ENCODE results near the gene TYROBP.

Gene TYROBP

DNA sequence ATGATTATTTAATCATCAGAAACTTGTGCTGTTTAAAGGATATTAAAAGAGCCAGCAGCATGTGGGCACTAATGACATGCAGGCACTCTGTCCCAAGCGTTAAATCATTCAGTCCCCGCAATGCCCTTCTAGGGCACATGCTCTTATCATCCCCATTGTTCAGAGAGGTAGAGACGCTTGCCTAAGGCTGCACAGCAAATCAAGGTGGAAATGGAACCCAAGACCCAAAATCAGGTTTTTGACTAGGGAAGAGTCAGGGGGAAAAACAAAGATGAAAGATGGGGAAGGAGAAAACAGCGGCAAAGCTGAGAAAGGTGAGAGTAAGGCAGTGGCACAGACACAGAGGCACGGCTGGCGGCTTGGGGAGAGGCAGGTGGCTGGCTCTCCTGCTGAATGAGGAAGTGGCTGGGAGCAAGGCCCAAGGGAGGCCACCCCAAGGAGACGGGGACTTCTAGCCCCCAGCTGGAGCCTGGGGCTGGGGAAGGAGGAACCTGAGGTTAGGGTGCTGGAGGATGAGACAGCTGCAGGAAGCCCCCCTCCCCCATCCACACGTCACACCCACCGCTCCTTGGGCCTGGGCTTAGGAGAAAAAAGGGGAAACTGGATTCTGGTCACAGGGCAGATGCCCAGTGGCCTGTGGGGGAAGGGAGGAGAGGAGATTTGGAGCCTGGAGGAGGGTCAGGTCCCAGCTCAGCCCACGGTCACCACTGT, 1.0 kb upstream of the TYROBP start:
- no peaks in the 10 kb centered on the region; the same call in 1 of the 2 replicates for H3K4me1 ChIP-seq (ENCODE audit: low read length)
- no peak overlapping the region for H3K9ac ChIP-seq (ENCODE audit: low read length)
- H2AFZ ChIP-seq (ENCODE audit: low read length) = no peak overlapping the region
- no peaks in the 10 kb centered on the region for H3K79me2 ChIP-seq (ENCODE audit: low read length)
- H3K36me3 ChIP-seq (replicated peaks; ENCODE audit: insufficient read depth, low read length) = no peaks in the 10 kb centered on the region
- no peaks in the 10 kb centered on the region for H3K9me3 ChIP-seq (replicated peaks; ENCODE audit: insufficient read depth, low read length)
- no peaks in the 10 kb centered on the region for H4K20me1 ChIP-seq (ENCODE audit: insufficient read depth, low read length)
- TF ChIP-seq CTCF (IDR thresholded peaks at IDR 0.05; ENCODE audit: low read length) = no peak
- TF ChIP-seq EZH2phosphoT487 (IDR thresholded peaks at IDR 0.05; ENCODE audit: low read length) = no peak
- TF ChIP-seq EZH2 (optimal IDR thresholded peaks at IDR 0.05; ENCODE audit: low read depth, low read length) = no peak
- DNase-seq = no peak
- H3K27me3 ChIP-seq (replicated peaks; ENCODE audit: insufficient read depth, low read length) = peaks cover 58% of the 10 kb centered on the region
- no peaks in the 10 kb centered on the region for H3K9me2 ChIP-seq (replicated peaks; ENCODE audit: insufficient read depth, low read length)
- H3K4me3 ChIP-seq (ENCODE audit: low read length) = no peak overlapping the region
- H3K27ac ChIP-seq (ENCODE audit: low read length) = no peak overlapping the region
- no peak overlapping the region for H3K4me2 ChIP-seq (ENCODE audit: low read depth, low read length)
- H3F3A ChIP-seq (ENCODE audit: insufficient read depth, low read length) = no peaks in the 10 kb centered on the region

- no peak for TF ChIP-seq EZH2 (optimal IDR thresholded peaks at IDR 0.05; ENCODE audit: low read depth, low read length)
- no peak for TF ChIP-seq CTCF (IDR thresholded peaks at IDR 0.05; ENCODE audit: low read length)
- TF ChIP-seq EZH2phosphoT487 (IDR thresholded peaks at IDR 0.05; ENCODE audit: low read length) = no peak
- no peak overlapping the region for H2AFZ ChIP-seq (ENCODE audit: low read length)
- no peak for DNase-seq
Measured at GRCh38 chr19:35907377-35907745, 734 bp downstream of the TYROBP start.

GRCh38 chr19:35905178-35905727, 2.8 kb downstream of the TYROBP start:
- Histone ChIP-seq H3K36me3 (replicated peaks; ENCODE audit: insufficient read depth, low read length) (no peaks in the 10 kb centered on the region), H3K4me1 (ENCODE audit: low read length) (peaks cover 5% of the 10 kb centered on the region; the same call in 1 of the 2 replicates), H3K27ac (ENCODE audit: low read length) (no peak overlapping the region), H3K27me3 (replicated peaks; ENCODE audit: insufficient read depth, low read length) (peaks cover 45% of the 10 kb centered on the region), H3K4me3 (ENCODE audit: low read length) (no peak overlapping the region), H2AFZ (ENCODE audit: low read length) (no peak overlapping the region), H4K20me1 (ENCODE audit: insufficient read depth, low read length) (no peaks in the 10 kb centered on the region), H3K9me2 (replicated peaks; ENCODE audit: insufficient read depth, low read length) (no peaks in the 10 kb centered on the region), H3K9me3 (replicated peaks; ENCODE audit: insufficient read depth, low read length) (no peaks in the 10 kb centered on the region), H3K9ac (ENCODE audit: low read length) (no peak overlapping the region), H3F3A (ENCODE audit: insufficient read depth, low read length) (no peaks in the 10 kb centered on the region; the same call in 1 of the 2 replicates), H3K4me2 (ENCODE audit: low read depth, low read length) (no peak overlapping the region), H3K79me2 (ENCODE audit: low read length) (no peaks in the 10 kb centered on the region)
- TF ChIP-seq CTCF (IDR thresholded peaks at IDR 0.05; ENCODE audit: low read length) (no peak), EZH2phosphoT487 (IDR thresholded peaks at IDR 0.05; ENCODE audit: low read length) (no peak), EZH2 (optimal IDR thresholded peaks at IDR 0.05; ENCODE audit: low read depth, low read length) (no peak)
- DNase-seq = no peak

More at GRCh38 chr19:35907377-35907745, 734 bp downstream of the TYROBP start:
- Histone ChIP-seq H3K4me2 (ENCODE audit: low read depth, low read length) (no peak overlapping the region), H4K20me1 (ENCODE audit: insufficient read depth, low read length) (no peaks in the 10 kb centered on the region), H3K4me1 (ENCODE audit: low read length) (peaks cover 5% of the 10 kb centered on the region; the same call in 1 of the 2 replicates), H3K9ac (ENCODE audit: low read length) (no peak overlapping the region), H3K27me3 (replicated peaks; ENCODE audit: insufficient read depth, low read length) (peaks cover 47% of the 10 kb centered on the region), H3K9me3 (replicated peaks; ENCODE audit: insufficient read depth, low read length) (no peaks in the 10 kb centered on the region), H3K9me2 (replicated peaks; ENCODE audit: insufficient read depth, low read length) (no peaks in the 10 kb centered on the region), H3K4me3 (ENCODE audit: low read length) (no peak overlapping the region), H3F3A (ENCODE audit: insufficient read depth, low read length) (no peaks in the 10 kb centered on the region; the same call in 1 of the 2 replicates), H3K36me3 (replicated peaks; ENCODE audit: insufficient read depth, low read length) (no peaks in the 10 kb centered on the region), H3K79me2 (ENCODE audit: low read length) (no peaks in the 10 kb centered on the region), H3K27ac (ENCODE audit: low read length) (no peak overlapping the region)

Measured in MM.1S (cell line).